Stimulated activated CD4-positive, alpha-beta T cell treated with anti-CD3 and anti-CD28 coated beads, Interleukin-15, amount 100 ng/mL, for 48 hours (primary cell): ENCODE results near the gene STMP1.
"Not testable (repeated sequence)": the region's sequence is repeated elsewhere in the genome, so short reads cannot be mapped to it uniquely, and the experiment has no call there.

Source experiments
- DNase-seq, 2 donors: peaks; one replicate each; pipeline ENCODE4 v3.0.0-alpha.2; 2020; ENCODE audit warnings: low read depth in 2 of 2

Gene STMP1

DNA sequence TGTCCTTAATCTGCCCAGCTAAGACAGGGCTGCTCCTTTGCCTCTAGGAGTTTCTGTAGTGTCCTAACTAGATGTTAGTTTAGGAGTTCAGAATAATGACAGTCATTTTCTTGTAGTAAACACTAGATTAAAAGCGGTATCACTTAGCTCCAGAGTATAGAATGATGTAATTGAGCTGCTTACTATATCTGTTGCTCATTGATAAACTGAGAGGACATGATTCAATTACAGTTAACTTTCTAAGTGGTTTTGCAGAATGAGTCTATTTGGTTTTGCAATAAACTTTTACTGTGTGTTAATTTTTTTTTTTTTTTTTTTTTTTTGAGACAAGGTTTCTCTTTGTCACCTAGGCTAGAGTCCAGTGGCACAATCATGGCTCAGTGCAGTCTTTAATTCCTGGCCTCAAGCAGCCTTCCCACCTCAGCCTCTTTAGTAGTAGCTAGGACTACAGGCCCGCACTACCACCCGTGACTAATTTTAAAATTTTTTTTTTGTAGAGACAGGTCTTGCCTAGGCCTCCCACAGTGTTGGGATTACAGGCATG, 1.8 kb downstream of the STMP1 start:
- no peak for DNase-seq

DNA sequence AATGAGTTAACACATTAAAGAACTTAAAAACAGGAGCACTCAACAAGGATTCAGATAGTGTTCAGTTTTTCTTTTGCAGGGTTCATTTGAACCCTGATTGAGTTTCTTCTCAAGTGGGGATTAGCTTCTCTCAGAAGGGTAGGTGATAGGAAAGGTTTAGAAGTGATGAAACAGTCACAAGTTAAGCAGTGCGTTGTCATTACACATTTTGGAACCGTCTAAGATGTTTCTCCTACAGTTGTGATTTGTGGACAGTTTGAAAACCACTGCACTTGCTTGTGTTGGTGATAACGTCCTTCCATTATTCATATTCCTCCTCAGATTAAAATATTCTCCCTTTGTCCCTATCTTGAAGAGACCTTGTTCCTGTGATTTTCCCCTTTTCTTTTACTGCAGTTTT, 2.7 kb downstream of the STMP1 start:
- DNase-seq: no peak

DNA sequence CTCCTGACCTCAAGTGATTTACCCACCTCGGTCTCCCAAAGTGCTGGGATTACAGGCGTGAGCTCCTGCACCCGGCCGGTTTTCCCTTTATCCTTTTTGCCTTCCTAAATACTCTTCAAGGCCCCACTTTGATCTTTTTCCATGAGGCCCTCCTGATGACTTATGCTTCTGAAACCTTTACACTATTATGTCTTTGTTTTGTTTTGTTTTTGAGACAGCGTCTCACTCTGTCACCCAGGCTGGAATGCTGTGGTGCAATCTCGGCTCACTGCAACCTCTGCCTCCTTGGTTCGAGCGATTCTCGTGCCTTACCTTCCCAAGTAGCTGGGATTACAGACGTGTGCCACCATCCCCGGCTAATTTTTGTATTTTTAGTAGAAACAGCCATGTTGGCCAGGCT, 3.8 kb downstream of the STMP1 start:
- no peak for DNase-seq

DNA sequence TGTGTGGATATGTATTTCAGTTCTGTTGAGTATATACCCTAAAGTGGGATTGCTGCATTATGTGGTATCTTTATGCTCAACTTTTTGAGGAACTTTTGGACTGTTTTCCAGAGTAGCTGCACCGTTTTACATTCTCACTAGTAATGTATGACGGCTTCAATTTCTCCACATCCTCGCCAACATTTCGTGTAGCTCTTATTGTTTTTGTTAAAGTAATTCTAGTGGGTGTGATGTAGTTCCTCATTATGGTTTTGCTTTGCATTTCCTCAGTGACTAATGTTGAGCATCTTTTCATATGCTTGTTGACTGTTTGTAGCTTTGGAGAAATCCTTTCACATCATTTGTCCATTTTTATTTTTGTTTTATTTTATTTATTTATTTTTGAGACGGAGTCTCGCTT, 4.5 kb downstream of the STMP1 start:
- DNase-seq: no peak

DNA sequence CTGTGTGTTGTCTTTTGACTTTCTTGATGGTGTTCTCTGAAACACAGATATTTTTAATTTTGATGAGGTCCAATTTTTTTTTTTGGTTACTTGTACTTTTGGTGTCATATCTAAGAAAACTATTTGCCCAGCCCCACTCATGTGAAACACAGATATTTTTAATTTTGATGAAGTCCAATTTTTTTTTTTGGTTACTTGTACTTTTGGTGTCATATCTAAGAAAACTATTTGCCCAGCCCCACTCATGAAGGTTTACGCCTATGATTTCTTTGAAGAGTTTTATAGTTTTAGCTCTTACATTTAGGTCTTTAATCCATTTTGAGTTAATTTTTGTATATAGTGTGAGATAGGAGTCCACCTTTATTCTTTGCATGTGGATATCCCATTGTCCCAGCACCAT, 5.3 kb downstream of the STMP1 start:
- not testable (repeated sequence) for DNase-seq

DNA sequence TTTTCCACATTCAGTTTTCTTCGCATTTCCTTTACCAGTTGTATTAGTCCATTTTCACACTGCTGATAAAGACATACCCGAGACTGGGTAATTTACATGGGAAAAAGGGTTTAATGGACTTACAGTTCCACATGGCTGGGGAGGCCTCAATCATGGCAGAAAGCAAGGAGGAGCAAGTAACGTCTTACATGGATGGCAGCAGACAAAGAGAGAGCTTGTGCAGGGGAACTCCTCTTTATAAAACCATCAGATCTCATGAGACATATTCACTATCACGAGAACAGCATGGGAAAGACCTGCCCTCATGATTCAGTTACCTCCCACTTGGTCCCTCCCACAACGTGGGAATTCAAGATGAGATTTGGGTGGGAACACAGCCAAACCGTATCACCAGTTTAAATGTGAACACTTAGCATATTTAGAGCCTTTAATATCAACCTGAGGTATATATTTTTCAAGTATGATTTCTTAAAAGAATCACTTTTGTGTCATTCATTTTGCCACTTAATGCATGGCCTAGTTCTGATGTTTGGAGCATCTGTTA, 6.6 kb downstream of the STMP1 start:
- not testable (repeated sequence) for DNase-seq

DNA sequence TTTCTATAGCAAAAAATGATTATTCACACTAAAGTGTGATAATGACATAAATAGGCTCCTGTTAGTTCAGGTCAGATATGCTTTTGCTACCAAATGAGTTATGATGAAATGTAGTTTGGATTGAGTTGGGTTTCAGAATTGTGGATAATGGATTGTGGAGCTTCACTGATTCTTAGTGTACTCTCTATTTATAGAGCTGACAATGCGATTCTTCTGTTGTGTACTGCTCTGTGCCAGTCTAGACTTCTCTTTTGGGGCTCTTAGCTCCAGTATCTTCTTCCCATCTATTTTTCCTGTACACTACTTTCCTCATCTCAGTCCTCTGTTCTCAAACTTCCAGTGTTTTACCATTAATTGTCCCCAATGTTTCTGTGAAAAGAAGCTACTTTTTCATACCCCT, 7.5 kb downstream of the STMP1 start:
- DNase-seq: no peak

DNA sequence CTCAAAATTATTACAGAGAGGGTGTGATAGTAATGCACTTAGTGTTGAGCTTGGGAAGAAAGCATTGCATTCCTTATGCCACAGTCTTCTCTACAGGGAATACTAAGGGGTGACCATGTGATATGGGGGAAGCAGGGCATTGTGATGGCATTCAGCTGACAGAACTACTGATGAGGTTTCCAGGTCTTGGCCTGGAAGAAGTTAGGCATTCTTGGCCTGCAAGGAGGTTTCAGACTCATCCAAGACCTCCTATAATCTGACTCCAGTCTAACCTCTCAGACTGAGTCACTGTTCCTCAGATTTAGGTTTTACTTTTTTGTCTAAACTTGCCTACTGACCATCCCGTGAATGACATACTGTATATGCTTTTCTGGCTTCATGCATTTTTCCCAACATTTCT, 7.9 kb downstream of the STMP1 start:
- no peak for DNase-seq

DNA sequence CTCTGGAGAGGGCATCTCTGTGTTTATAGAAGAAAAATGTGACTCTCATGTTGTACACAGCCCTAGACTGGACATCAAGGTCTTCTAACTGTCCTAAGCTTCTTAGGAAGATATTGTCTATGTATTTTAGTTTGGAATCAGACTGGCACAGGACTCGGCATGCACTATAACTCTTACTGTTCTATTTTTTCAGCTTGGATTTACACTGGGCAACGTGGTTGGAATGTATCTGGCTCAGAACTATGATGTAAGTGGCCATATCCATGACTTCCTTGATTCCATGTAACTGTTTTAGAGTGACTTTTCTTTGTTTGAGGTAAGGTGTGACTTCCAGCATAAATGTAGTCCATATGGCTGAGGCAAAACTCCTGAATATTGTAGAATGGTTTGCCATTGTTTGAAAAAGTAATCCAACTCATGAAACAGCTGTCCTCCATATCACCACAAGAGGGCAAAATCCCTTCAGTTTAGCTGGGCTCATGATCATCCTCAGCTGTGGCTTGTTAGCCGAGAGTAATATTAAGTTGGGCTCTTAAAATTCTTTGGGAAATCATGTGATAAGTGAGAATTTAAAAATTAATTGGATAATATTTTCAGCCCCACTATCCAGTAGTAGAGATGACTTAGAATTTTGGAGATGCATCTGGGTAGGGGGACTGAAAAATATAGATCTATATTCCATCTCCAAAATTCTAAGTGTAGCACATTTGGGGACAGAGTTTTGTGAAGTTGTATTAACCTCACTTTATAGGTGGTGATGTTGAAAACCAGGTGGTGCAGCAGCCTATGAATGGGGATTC, 10.4 kb downstream of the STMP1 start:
- DNase-seq: no peak

DNA sequence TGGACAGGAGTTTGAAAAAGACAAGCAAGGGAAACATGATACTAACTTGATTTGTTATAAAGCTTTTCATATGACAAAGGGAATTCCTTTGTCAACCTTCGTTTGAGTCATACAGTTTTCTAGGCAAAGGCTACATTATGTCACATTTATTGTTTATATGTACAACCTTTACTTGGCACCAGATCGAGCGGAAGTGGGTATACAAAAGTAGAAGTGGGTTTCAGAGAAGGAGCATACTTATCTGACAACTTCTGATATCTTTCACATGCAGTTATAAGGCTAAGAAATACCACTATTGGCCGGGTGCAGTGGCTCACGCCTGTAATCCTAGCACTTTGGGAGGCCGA, 11.0 kb downstream of the STMP1 start:
- no peak for DNase-seq

DNA sequence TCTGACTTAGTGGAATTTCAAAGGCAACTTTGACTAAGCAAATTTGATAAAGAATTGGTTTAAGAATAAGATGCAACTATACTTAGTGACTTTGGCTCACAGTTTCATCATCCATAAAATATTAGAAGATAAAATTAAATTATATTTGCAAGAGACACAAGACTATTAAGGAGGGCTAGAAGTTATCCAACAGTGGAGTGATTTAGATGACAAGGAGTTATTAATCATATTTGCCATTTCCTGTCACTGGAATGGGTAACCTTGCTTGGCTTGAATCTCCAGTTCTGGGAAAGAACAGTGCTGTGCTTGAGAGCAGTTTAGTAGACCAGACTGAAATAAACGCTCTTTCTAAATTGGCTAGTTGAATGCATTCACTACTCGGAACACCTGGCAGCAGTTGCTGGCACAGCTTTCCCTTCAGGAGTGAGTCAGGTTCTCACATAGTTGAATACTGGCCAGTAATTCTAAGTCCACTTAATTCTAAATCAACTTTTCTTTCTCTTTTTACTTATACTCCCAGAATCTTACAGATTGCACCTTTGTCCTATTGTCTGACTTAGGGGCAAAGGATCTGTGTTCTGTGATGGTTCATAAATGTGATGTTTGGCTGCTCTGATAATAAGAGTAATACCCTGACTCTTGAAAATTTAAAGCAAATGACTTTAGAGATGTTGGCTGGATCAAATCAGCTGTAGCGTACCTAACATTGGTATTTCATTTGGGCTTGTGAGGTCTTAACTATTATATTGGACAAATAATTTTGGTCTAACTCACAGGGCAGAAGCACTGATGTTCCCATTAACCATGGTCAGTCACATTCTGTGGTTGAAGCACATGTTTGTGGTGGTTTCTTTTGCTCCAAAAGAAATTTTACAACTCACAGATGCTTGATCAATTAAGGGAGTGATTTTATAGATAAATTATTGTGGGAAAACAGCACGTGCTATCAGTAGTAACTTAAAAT, 16.6 kb downstream of the STMP1 start:
- DNase-seq: no peak

DNA sequence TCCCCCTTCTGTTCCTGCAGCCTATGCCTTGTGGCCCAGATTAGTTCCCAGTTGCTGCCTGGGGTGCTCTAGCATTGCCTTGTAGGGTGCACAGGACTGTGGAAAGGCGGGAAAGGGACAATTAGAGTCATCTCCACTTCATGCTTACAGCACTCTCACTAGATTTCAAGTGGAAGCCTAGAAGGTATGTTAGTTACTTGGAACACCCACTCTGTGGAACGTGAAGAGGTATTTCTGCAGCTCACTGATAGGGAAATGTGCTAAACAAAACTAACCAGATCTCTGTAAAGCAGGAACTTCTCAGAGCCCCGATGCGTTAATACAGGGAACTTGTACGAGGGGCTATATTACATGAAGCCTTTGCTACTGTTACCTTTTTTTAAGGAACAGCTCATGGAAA, 19.4 kb downstream of the STMP1 start:
- DNase-seq: no peak

DNA sequence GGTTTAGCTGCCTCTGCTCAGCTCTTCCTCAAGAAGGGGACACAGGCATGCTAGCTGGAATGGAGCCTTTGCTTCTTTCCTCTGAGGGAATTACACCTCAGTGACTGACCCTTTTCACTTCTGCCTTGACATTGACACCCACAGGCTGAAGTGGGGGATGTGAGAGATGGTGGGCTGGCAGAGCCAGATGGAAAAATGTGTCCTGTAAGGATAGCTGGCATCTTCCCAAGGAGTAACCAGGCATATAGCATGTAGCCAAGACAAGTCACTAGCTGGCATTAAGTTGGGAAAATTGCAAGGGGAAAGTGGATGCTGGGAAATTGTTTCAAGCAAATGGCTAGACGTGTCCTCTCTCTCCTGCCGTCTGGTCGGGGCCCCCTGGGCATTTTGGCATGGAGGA, 19.9 kb downstream of the STMP1 start:
- DNase-seq: no peak

DNA sequence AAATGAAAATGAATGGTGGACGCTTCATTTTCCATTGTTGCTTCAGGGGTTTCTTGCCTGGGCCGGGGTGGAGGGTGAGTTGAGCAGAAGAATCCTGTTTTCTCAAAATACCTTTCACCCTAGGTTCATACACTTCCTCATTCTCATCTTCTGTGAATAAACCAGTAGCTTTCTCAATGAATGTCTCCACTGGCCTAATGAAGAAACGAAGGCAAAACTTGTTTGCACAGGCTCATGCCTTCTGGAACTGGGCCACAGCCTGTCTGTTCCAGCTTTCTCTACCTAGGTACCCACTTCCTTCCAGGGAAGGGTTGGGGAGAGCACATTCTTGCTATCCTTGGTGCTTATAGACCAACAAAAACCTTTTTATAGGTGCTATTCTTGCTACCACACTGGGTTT, 21.3 kb downstream of the STMP1 start:
- no peak for DNase-seq

DNA sequence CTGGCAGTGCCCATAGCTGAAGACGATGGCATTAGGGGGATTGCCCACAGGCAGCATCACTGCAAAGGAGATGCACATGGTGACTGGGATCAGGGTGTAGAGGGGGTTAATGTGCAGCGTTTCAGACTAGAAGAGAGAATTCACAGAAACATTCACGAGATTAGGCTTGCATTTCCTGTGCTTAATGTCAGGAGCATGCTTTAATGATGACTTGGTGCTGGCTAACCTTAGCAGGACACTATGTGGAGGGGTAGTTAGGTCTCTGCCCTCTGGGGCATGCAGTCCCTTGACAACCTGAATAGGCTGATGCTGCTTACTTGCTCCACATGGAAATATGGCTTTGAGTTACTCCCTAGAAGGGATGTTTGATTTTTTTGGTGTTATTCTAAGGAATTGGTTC, 21.8 kb downstream of the STMP1 start:
- DNase-seq: no peak

DNA sequence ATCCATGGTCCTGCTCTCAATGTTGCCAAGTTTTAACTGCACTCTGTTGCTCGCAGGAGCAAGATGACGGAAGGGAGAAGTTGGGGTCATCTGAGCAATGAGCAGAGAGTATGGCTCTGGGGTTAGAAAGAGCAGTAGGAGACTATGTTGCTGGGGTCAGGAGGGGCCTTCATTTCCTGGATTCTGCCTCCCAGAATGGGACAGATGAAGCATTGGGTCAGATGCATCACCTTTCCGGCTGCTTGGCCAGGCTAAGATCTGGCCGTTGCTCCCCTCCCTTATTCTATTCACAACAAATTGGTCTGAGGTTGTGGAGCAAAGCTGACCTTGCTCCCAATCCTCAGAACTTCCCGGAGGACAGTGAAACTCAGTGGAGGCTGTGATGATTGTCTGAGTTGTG, 22.4 kb downstream of the STMP1 start:
- DNase-seq: no peak

DNA sequence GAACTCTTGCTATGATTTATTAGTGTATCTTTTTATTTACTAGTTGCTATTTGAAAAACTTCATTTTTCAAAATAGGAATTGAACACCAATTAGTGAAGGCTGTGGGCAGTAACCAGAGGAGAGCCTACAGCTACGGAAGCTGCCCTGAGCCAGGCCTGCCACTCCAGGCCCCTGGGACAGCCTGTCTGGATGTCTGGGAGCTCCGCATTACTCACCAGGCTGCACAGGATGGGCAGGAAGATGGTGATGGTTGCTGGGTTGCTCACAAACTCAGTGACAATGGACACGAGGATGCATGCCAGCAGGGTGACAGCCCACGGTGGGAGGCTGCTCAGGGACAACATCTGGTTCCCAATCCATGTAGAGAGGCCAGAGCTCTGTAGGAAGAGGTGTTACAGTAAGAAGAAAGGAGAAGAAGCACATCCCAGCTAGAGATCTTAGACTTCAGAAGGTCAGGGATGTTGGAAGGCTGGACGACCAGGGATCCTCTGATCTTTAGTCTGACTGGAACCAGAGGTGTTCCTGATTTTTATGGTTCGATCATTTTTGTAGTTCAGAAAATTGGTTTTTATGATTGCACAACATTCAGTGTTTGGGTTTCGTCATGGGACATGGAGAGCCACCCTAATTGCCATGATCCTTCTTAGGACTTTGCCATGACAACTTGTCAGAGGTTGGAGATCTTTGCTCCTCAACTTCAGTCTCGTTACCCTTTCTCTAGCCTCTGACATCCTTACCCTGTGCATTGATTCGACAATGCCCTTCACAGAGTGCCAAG, 23.2 kb downstream of the STMP1 start:
- DNase-seq: no peak

DNA sequence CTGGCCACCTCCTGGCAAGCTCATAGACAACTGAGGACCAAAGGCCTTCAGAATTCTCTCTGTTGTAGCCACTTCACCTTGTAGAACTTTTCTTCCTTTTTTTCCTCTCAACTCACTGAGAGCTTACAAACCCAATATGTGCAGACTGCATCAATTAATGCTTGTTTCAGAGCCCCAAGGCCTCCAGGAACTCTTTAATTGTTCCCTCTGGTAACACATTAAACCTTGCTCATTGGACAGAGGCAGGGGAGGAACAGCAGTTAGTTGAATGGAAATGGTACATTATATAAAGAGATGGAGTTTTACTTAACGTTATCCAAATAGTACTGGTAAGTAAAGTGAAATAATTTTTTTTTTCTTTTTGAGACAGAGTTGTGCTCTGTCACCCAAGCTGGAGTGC, 25.2 kb downstream of the STMP1 start:
- DNase-seq: no peak

DNA sequence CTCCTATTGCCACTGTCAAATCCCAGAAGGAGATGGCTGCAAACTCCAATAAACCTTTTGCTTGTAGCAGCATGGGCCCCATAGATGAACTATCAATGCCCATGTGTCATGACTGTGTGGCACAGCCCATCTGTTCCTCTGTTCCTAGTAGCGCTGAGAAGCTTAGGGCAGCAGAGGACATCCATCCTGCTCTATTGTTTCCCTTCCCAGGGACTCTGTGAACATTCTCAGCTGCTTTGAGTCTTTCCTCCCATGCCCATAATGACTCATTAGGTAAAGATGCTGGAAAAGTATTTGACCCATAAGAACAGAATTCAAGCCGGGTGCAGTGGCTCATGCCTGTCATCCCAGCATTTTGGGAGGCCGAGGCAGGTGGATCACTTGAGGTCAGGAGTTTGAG, 28.3 kb downstream of the STMP1 start:
- no peak for DNase-seq

DNA sequence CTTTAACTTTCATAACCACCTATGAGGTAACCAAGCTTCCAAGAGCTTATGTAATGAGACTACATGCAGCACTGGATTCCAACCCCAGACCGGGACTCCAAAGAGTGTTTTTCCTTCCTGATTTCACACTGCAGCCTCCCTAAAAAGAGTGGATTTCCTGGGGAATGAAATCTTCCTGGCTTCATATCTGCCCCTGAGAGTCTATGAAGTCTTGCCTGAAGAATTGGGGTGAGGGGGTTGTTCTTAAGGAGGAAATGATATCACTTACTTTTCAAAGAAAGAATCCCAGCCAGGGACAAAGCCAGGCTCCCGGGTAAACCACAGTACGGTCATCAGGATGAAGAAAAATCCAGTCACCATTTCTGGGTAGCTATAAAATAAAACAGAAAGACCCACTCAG, 29.7 kb downstream of the STMP1 start:
- DNase-seq: no peak

DNA sequence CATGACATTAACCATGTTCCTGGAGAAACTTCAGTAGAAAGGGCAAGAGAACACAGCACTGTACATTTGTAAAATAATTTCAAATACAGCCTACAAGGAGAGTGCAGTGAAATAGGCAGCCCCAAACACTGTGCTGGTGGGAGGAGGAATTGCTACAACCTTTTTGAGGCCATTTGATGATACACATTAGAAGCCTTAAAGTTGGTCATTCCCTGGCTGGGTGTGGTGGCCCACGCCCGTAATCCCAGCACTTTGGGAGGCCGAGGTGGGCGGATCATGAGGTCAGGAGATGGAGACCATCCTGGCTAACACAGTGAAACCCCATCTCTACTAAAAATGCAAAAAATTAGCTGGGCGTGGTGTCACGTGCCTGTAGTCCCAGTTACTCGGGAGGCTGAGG, 30.3 kb downstream of the STMP1 start:
- DNase-seq: not testable (repeated sequence)

DNA sequence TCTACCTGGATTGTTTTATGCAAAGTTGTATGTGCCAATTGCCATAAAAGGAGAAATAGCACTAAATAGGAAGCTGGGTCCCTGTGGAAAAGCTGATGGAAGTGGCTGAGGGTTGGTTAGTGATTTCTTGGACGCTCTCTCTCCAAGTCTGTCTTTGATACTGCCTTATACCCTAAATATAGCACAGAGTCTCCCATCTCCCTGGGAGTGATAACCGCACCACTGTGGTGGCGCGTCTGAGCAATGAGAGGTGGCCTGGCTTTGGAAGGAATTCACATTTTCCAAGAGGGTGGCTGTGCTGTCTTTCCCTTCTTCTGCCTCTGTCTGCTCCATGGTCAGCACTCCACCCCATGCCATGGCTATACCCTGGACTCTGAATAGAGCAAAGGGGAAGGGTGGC, 31.2 kb downstream of the STMP1 start:
- no peak for DNase-seq
